Measurements from ENCODE around the gene ELF1. TPM values are rescaled to one million over a fixed set of nuclear protein-coding genes. Genes with fewer than 3 reads are reported as not detected.

Gene ELF1
- total and polyA plus RNA-seq, 2 of the 8 experiments (the other 6 are each of a cell fraction or from before 2014, with no cell fraction given), result 5.6 to 18.2 TPM

GRCh38 chr13:41060082-41060723 lies 41.1 kb upstream of the ELF1 start (continued):
- TF ChIP-seq, protein P1, sequence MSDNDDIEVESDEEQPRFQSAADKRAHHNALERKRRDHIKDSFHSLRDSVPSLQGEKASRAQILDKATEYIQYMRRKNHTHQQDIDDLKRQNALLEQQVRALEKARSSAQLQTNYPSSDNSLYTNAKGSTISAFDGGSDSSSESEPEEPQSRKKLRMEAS (IDR thresholded peaks at IDR 0.05), result peak; percentile 67
- TF ChIP-seq JUN (IDR thresholded peaks at IDR 0.05; ENCODE audit: low read depth, low read length), result no peak
- peak in 1 of 2 experiments; percentile 72; a peak in 2 of 3 replicates for TF ChIP-seq POLR2A (IDR thresholded peaks at IDR 0.05; ENCODE audit: control extremely low read depth in 1 of 2, low read depth in 2 of 2, low read length in 2 of 2)
- TF ChIP-seq SIX5 (IDR thresholded peaks at IDR 0.05; ENCODE audit: low read depth, low read length), result no peak
- peak; percentile 4 for TF ChIP-seq TAF7 (optimal IDR thresholded peaks at IDR 0.05; ENCODE audit: borderline replicate concordance, low read depth, low read length)
- no peak for TF ChIP-seq SP2 (IDR thresholded peaks at IDR 0.05; ENCODE audit: low read length)
